OCI-LY7 (cell line): ENCODE results near the gene STYX. TPM values are rescaled to one million over a fixed set of nuclear protein-coding genes. Genes with fewer than 3 reads are reported as not detected.
A peak's percentile ranks its signal among the peaks of the same experiment; 100 is the strongest.

Experiments used
- BruUV-seq: library from RNA; stranded (reverse); fragments of 400-500 nt; replicated peaks from 2 replicates; lab custom pipeline; 2021; lab: Mats Ljungman, UMichigan
- CTCF ChIA-PET: fragments of 300-600 bp; sonication (Branson Sonifier 250); formaldehyde crosslinking; loops from one replicate; lab custom pipeline; 2022; ENCODE audit warnings: antibody characterized with exemption; ENCODE audit not compliant: unreplicated experiment; lab: Charles Lee
- POLR2A ChIA-PET: fragments of 300-600 bp; sonication (Branson Sonifier 250); formaldehyde crosslinking; loops from one replicate; lab custom pipeline; 2022; ENCODE audit warnings: antibody characterized with exemption; lab: Charles Lee
- DNase-seq: peaks from one replicate; pipeline ENCODE4 v3.0.0-alpha.2; 2015; ENCODE audit warnings: low spot score
- H2AFZ ChIP-seq: fragments of 200-600 bp; sonication (generic), shearing (Covaris generic); 2 replicates; pipeline ENCODE4 v1.6.1; 2014; ENCODE audit warnings: mild to moderate bottlenecking, antibody characterized with exemption, low read length, moderate library complexity
- H3K27ac ChIP-seq: fragments of 200-600 bp; sonication (generic); 2 replicates; pipeline ENCODE4 v1.5.1; 2014; ENCODE audit warnings: mixed run types, low read depth, mild to moderate bottlenecking, moderate library complexity, low read length, inconsistent platforms; ENCODE audit not compliant: poor library complexity, severe bottlenecking
- H3K36me3 ChIP-seq: fragments of 200-600 bp; sonication (generic); 2 replicates; pipeline ENCODE4 v1.6.1; 2014; ENCODE audit warnings: mild to moderate bottlenecking, antibody characterized with exemption, low read length, moderate library complexity, mixed read lengths; ENCODE audit not compliant: insufficient read depth
- H3K4me1 ChIP-seq: fragments of 200-600 bp; sonication (generic); 2 replicates; pipeline ENCODE4 v1.5.1; 2014; ENCODE audit warnings: mild to moderate bottlenecking, low read length; ENCODE audit not compliant: insufficient read depth, poor library complexity, severe bottlenecking
- H3K4me2 ChIP-seq: fragments of 200-600 bp; sonication (generic); 2 replicates; pipeline ENCODE4 v1.6.1; 2014; ENCODE audit warnings: mild to moderate bottlenecking, low read length
- H3K4me3 ChIP-seq: fragments of 200-600 bp; sonication (generic); 2 replicates; pipeline ENCODE4 v1.5.1; 2014; ENCODE audit warnings: mild to moderate bottlenecking, low read depth, low read length; ENCODE audit not compliant: poor library complexity, severe bottlenecking
- H3K79me2 ChIP-seq: fragments of 200-600 bp; sonication (generic); 2 replicates; pipeline ENCODE4 v1.6.1; 2016; ENCODE audit warnings: low read depth, mild to moderate bottlenecking, low read length, moderate library complexity, mixed read lengths; ENCODE audit not compliant: insufficient read depth
- H3K9me2 ChIP-seq: fragments of 200-600 bp; sonication (generic); 2 replicates; pipeline ENCODE4 v1.6.1; 2016; ENCODE audit warnings: mild to moderate bottlenecking, low read length, mixed read lengths; ENCODE audit not compliant: insufficient read depth
- H3K9me3 ChIP-seq: fragments of 200-600 bp; sonication (generic); 2 replicates; pipeline ENCODE4 v1.6.1; 2014; ENCODE audit warnings: mild to moderate bottlenecking, mixed run types, low read length, mixed read lengths
- H4K20me1 ChIP-seq: fragments of 200-600 bp; sonication (generic); 2 replicates; pipeline ENCODE4 v1.6.1; 2014; ENCODE audit warnings: mild to moderate bottlenecking, antibody characterized with exemption, low read length, moderate library complexity, mixed read lengths; ENCODE audit not compliant: insufficient read depth
- EZH2phosphoT487 ChIP-seq: fragments of 200-600 bp; sonication (generic); IDR thresholded peaks from 2 replicates; pipeline ENCODE4 v1.6.1; 2018; ENCODE audit warnings: low read depth, borderline replicate concordance, mild to moderate bottlenecking, mixed run types, antibody characterized with exemption, low read length, moderate library complexity, mixed read lengths
- intact Hi-C: fragments of 100-400 bp; cut with micrococcal nuclease; formaldehyde crosslinking; loops from one replicate; pipeline ENCODE4 v1.10.0; 2022; ENCODE audit not compliant: unreplicated experiment
- total RNA-seq, 2 experiments: library from RNA; depleted of rRNA in 1 of 2; stranded (reverse); fragments of >200 nt in 1 of 2; shearing (Covaris generic) in 1 of 2; gene quantifications; 2 replicates each; pipeline ENCODE4 v1.2.3, GENCODE V29; 2014 to 2022
- TF ChIP-seq, protein P1 (sequence below): fragments of 200-600 bp; sonication (generic); conservative IDR thresholded peaks from 2 replicates; pipeline ENCODE4 v1.5.1; 2014; ENCODE audit warnings: mild to moderate bottlenecking, antibody characterized with exemption, low read length, moderate library complexity, mixed read lengths

STYX gene
- total RNA-seq, 2 experiments from 2014 or later, result 7.6 to 12.5 TPM

DNA sequence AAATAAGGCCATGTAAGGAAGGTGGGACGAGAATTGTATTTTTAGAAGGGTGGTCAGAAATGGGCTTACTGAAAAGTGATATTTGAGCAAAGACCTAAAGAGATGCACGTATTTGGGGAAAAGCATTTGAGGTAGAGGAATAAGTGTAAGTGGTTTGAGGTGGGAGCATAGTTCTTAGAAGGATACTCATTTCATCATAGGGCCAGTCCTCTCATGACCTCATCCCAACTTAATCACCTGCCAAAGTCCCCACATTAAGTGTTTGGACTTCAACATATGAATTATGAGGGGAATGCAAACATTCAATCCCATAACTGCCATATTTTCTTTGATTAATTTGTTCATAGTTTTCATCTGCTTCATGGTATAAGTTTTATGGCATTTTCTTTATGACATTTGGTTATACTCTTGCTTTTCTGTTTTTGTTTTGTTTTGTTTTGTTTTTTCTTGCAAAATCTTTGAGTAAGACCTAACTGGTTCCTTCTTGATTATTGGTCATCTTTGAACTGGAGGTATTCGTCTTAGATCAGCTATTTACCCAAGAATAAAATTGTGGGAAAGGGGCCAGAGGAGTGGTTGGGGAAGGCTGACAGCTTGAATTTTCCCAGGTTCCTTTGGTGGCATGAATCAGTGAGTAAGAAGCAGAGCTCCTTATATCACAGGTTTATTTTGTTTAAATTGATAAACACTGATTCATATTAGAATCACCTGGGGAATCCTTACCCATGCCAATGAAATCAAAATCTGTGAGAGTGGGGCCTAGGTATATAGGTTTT is 37.3 kb downstream of the STYX start:
- no peaks in the 10 kb centered on the region for H3K79me2 ChIP-seq
- ChIA-PET CTCF (no interaction called here), POLR2A (interaction anchor here (0.8 to 1.5 kb wide), 2 partner anchors 15 to 44 kb away, joined by 3 read pairs; no protein-coding TSS in a partner anchor)
- H4K20me1 ChIP-seq, result no peaks in the 10 kb centered on the region
- TF ChIP-seq, protein P1, sequence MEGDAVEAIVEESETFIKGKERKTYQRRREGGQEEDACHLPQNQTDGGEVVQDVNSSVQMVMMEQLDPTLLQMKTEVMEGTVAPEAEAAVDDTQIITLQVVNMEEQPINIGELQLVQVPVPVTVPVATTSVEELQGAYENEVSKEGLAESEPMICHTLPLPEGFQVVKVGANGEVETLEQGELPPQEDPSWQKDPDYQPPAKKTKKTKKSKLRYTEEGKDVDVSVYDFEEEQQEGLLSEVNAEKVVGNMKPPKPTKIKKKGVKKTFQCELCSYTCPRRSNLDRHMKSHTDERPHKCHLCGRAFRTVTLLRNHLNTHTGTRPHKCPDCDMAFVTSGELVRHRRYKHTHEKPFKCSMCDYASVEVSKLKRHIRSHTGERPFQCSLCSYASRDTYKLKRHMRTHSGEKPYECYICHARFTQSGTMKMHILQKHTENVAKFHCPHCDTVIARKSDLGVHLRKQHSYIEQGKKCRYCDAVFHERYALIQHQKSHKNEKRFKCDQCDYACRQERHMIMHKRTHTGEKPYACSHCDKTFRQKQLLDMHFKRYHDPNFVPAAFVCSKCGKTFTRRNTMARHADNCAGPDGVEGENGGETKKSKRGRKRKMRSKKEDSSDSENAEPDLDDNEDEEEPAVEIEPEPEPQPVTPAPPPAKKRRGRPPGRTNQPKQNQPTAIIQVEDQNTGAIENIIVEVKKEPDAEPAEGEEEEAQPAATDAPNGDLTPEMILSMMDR, result no peak
- TF ChIP-seq EZH2phosphoT487, result no peak
- H3K36me3 ChIP-seq, result peaks cover 40% of the 10 kb centered on the region
- H3K4me3 ChIP-seq, result no peak overlapping the region
- no TSS peak for BruUV-seq
- H3K9me3 ChIP-seq, result no peaks in the 10 kb centered on the region
- no peaks in the 10 kb centered on the region for H3K9me2 ChIP-seq
- no peak overlapping the region for H3K4me2 ChIP-seq
- H2AFZ ChIP-seq, result no peak overlapping the region
- no peak for DNase-seq
- no peak overlapping the region for H3K27ac ChIP-seq
- intact Hi-C loops, result no loop called here
- H3K4me1 ChIP-seq, result no peaks in the 10 kb centered on the region

DNA sequence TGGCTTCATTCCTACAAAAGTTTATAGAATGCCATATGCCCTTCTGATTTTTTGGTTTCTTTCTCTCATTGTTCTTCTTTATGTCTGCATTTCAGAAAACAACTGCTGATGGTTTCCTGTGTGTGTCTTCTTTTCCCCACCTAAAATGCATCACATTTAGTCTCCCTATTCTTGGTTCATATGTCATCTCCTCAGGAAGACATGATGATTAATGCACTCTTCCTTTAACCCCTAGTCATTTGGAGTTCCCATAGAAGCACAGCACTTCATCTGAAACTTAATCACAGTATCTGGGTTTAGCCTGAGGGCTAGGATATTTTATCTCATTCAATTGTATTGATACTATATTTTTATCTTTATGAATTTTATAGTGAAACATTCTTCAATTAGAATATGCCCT is 39.9 kb downstream of the STYX start:
- Histone ChIP-seq H3K27ac (no peak overlapping the region), H3K4me2 (no peak overlapping the region), H3K4me3 (no peak overlapping the region), H3K36me3 (peaks cover 53% of the 10 kb centered on the region), H3K4me1 (no peaks in the 10 kb centered on the region), H3K79me2 (no peaks in the 10 kb centered on the region), H3K9me2 (no peaks in the 10 kb centered on the region), H2AFZ (no peak overlapping the region), H4K20me1 (no peaks in the 10 kb centered on the region), H3K9me3 (no peaks in the 10 kb centered on the region)
- ChIA-PET CTCF (no interaction called here), POLR2A (no interaction called here)
- DNase-seq, result no peak
- intact Hi-C loops, result no loop called here
- BruUV-seq, result no TSS peak
- no peak for TF ChIP-seq EZH2phosphoT487
- TF ChIP-seq, protein P1, result no peak

DNA sequence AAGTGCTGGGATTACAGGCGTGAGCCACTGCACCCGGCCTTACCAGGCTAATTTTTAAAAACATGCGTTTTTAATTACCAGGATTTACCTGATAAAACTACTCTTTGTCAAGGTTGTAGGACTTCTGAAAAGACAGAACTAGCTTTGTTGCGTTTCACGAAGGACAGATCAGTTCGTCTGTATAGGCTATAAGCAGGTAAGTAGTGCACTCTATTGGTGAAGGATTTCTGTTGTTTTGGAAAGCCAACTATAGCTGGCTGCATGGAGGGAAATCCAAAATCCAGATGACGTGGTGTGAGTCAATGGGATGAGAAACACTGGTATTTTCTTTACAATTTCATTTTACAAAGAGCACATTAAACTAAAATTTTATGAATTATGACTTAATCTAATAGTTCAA is 46.9 kb downstream of the STYX start:
- Histone ChIP-seq H3K79me2 (no peaks in the 10 kb centered on the region), H3K9me2 (no peaks in the 10 kb centered on the region), H3K4me2 (no peak overlapping the region), H3K27ac (no peak overlapping the region), H3K9me3 (no peaks in the 10 kb centered on the region), H2AFZ (no peak overlapping the region), H4K20me1 (no peaks in the 10 kb centered on the region), H3K4me3 (no peak overlapping the region), H3K36me3 (peaks cover 78% of the 10 kb centered on the region), H3K4me1 (no peaks in the 10 kb centered on the region)
- DNase-seq, result no peak
- TF ChIP-seq EZH2phosphoT487, result no peak
- TF ChIP-seq, protein P1, result peak; percentile 31; the same call in 1 of the 2 replicates
- BruUV-seq, result no TSS peak
- intact Hi-C loops, result no loop called here
- POLR2A ChIA-PET, result interaction anchor here (0.8 to 1.1 kb wide), 2 partner anchors 53 to 299 kb away, joined by 3 read pairs; no protein-coding TSS in a partner anchor
- CTCF ChIA-PET, result no interaction called here
